Measurements from ENCODE around the gene SVOP.

- TF ChIP-seq CTCF (IDR thresholded peaks at IDR 0.05 in 2 of 3, conservative IDR thresholded peaks at IDR 0.05 in 1 of 3; ENCODE audit: borderline replicate concordance in 1 of 3, insufficient read depth in 1 of 3, low read depth in 2 of 3, low read length in 2 of 3) (no peak), POLR2AphosphoS5 (IDR thresholded peaks at IDR 0.05; ENCODE audit: low read depth, low read length) (no peak), EZH2phosphoT487 (IDR thresholded peaks at IDR 0.05; ENCODE audit: borderline replicate concordance) (no peak), ZNF274 (IDR thresholded peaks at IDR 0.05; ENCODE audit: low read depth, low read length) (no peak)
Observed at GRCh38 chr12:109029411-109029810, 8.5 kb upstream of the SVOP start.

All from HCT116 (cell line).